GM12891 (cell line): Measurements from ENCODE around the gene SLC44A1.

Source experiments
- DNase-seq: peaks from one replicate; pipeline ENCODE4 v3.0.0; 2011; ENCODE audit warnings: low spot score; ENCODE audit not compliant: insufficient read length
- FAIRE-seq: peaks from 2 replicates; lab custom pipeline; 2011; peaks lifted over from hg19 to GRCh38; lab: Jason Lieb, UNC
- PAX5 ChIP-seq: IDR thresholded peaks from 2 replicates; pipeline ENCODE4 v1.6.1; 2011; ENCODE audit warnings: low read length, moderate library complexity, mild to moderate bottlenecking; ENCODE audit not compliant: insufficient read depth, severe bottlenecking
- POLR2A ChIP-seq: IDR thresholded peaks from 2 replicates; pipeline ENCODE4 v1.6.1; 2011; ENCODE audit warnings: low read depth, low read length, control low read depth
- POLR2AphosphoS5 ChIP-seq: IDR thresholded peaks from 2 replicates; pipeline ENCODE4 v1.6.1; 2011; ENCODE audit warnings: low read depth, low read length, control low read depth
- POU2F2 ChIP-seq: IDR thresholded peaks from 2 replicates; pipeline ENCODE4 v1.6.1; 2011; ENCODE audit warnings: low read depth, mild to moderate bottlenecking, control low read depth, low read length, moderate library complexity
- SPI1 ChIP-seq: IDR thresholded peaks from 2 replicates; pipeline ENCODE4 v1.6.1; 2011; ENCODE audit warnings: low read depth, low read length, control low read depth
- TAF1 ChIP-seq: IDR thresholded peaks from 2 replicates; pipeline ENCODE4 v1.6.1; 2011; ENCODE audit warnings: low read depth, low read length, control low read depth

Gene SLC44A1

GRCh38 chr9:105406369-105406768 is 161.9 kb downstream of the SLC44A1 start:
- FAIRE-seq (no peak), DNase-seq (no peak)
- no peak for TF ChIP-seq TAF1
- TF ChIP-seq SPI1: no peak
- TF ChIP-seq POLR2A: no peak
- TF ChIP-seq POU2F2: no peak
- no peak for TF ChIP-seq PAX5
- no peak for TF ChIP-seq POLR2AphosphoS5

- DNase-seq (no peak), FAIRE-seq (no peak)
- no peak for TF ChIP-seq SPI1
These were observed 169.1 kb downstream of the SLC44A1 start for GRCh38 chr9:105413525-105413924.

DNA sequence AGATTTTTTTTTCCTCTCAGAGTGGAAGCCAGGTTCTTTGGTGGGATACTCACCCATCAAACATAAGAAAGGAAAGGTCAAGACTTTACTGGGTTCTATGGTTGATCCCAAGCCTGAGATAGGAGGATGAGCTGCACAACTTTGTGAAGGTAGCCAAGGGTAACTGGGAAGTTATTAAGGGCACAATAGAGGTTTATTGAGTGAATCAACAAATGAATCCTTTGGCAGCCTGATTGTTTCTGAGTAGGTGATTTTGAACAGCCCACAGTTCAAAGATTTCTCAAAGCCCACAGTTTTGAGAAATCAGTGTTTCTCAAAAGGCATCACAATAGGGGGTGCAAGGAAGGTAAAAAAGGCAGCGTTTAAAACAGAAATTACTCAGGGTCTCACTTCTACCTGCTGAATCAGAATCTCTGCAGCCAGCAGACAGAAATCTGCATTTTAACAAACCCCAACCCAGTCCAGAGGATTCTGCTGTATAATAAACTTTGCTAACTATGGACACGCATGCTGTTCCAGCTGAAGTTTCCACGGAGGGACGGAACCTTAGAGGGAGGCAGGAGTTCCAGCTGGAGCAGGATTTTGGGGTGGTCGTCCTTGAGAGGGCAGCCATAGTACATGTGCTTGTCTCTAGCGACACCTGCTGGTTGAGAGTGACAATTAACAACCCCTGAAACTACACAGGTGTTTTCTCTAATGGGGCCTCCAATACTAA is 170.7 kb downstream of the SLC44A1 start:
- TF ChIP-seq POU2F2 (no peak), SPI1 (no peak)
- DNase-seq (peak; percentile 28), FAIRE-seq (peak; percentile 56)

DNA sequence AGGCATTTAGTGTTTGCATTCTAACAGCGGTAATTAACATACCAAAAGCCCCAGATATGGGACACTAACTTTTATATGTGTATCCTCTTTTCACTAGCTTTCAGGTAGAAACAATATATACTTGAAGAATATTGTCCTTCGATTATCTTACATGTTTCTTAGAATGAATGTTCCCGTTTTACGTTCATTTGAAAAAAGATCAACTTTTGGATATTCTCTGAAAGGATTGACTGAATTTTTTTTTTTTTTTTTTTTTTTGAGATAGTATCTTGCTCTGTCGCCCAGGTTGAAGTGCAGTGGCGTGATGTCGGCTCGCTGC is 171.2 kb downstream of the SLC44A1 start:
- no peak for FAIRE-seq
- DNase-seq: no peak
- TF ChIP-seq POU2F2 (no peak), SPI1 (no peak), POLR2AphosphoS5 (no peak), POLR2A (no peak), PAX5 (no peak)

GRCh38 chr9:105416840-105417239 is 172.4 kb downstream of the SLC44A1 start:
- FAIRE-seq: no peak
- TF ChIP-seq TAF1: no peak
- no peak for DNase-seq

DNA sequence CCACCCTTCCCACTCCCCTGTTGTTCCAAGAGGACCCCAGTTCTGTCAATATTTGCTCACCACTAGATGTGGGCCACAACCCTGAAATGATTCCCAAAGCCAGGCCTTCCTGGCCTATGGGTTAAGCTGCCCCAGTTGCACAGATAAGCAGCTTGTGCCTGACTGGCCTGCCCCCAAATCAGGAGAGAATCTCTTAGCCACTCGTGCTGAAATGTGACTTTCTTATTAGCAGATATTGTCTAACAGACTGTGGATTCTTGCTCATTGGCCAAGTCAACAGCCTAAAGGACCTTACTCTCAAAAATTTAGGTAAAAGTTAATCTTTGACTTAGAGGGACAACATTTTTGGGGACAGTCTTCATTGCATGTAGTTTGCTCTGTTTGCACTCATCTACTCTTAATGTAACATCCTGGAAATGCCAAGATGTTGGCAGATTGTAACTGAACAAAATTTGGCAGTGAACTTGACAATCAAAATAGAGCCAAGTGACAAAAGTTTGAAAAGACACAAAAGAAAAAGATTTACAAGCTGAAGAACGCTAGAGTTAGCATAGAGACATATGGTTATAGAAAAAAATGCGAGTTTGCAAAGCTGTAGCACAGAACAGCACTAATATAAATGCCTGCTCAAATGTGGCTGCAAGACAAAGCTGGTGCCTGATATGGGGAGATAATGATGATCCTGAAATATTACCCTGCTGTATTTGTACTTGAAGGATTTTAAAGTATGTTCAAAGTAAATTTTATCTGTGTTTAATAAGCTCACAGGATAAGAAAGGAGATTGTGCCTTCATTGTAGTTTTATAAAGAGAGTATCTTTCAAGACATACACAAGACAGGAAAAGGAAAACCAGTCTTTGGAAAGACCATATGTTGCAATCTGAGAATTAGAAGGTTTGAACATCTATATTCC is 174.4 kb downstream of the SLC44A1 start:
- FAIRE-seq (no peak), DNase-seq (no peak)
- TF ChIP-seq PAX5 (no peak), POU2F2 (no peak), TAF1 (no peak), SPI1 (no peak), POLR2A (no peak), POLR2AphosphoS5 (no peak)

GRCh38 chr9:105419816-105420597 is 175.6 kb downstream of the SLC44A1 start:
- DNase-seq (no peak), FAIRE-seq (no peak)
- TF ChIP-seq TAF1: no peak
- TF ChIP-seq POLR2AphosphoS5: no peak
- TF ChIP-seq POLR2A: no peak
- no peak for TF ChIP-seq SPI1
- no peak for TF ChIP-seq POU2F2
- no peak for TF ChIP-seq PAX5

- no peak for TF ChIP-seq POU2F2
- no peak for TF ChIP-seq POLR2AphosphoS5
- no peak for TF ChIP-seq PAX5
- no peak for TF ChIP-seq TAF1
- DNase-seq (no peak), FAIRE-seq (no peak)
These were observed 176.7 kb downstream of the SLC44A1 start for GRCh38 chr9:105421154-105421553.

GRCh38 chr9:105421864-105422263 is 177.4 kb downstream of the SLC44A1 start:
- FAIRE-seq: no peak
- DNase-seq: no peak
- no peak for TF ChIP-seq SPI1
- TF ChIP-seq POLR2A: no peak
- no peak for TF ChIP-seq POU2F2
- no peak for TF ChIP-seq POLR2AphosphoS5
- TF ChIP-seq PAX5: no peak
- TF ChIP-seq TAF1: no peak

GRCh38 chr9:105425816-105426433 is 181.5 kb downstream of the SLC44A1 start:
- DNase-seq: no peak
- FAIRE-seq: no peak

More at GRCh38 chr9:105425816-105426433, 181.5 kb downstream of the SLC44A1 start:
- no peak for TF ChIP-seq POLR2AphosphoS5
